Upper lobe of left lung (tissue), 6 donors: ENCODE results near the gene KLB. TPM values are rescaled to one million over a fixed set of nuclear protein-coding genes. Genes with fewer than 3 reads are reported as not detected.
A peak's percentile ranks its signal among the peaks of the same experiment; 100 is the strongest.

ENCODE experiments used
- ATAC-seq, 2 donors: fragments of 200-7000 bp; cut with Tn5 transposase; one replicate each; pipeline ENCODE4 v1.9.1; 2022; ENCODE audit warnings: mild to moderate bottlenecking in 2 of 2, moderate library complexity in 2 of 2; ENCODE audit not compliant: low FRiP score in 2 of 2
- DNase-seq, 2 donors: peaks; one replicate each; pipeline ENCODE4 v3.0.0-alpha.2; 2019 to 2020
- H3K27ac ChIP-seq, 4 donors: fragments of 200-600 bp; sonication (generic); one replicate each; pipeline ENCODE4 v1.5.1; 2016 to 2019
- H3K27me3 ChIP-seq, 4 donors: fragments of 200-600 bp; sonication (generic); one replicate each; pipeline ENCODE4 v1.5.1; 2017 to 2019
- H3K36me3 ChIP-seq, 4 donors: fragments of 200-600 bp; sonication (generic); one replicate each; pipeline ENCODE4 v1.5.1; 2016 to 2019
- H3K4me1 ChIP-seq, 4 donors: fragments of 200-600 bp; sonication (generic); one replicate each; pipeline ENCODE4 v1.5.1; 2018 to 2019
- H3K4me3 ChIP-seq, 4 donors: fragments of 200-600 bp; sonication (generic); one replicate each; pipeline ENCODE4 v1.5.1; 2017 to 2019; ENCODE audit warnings: mild to moderate bottlenecking in 2 of 4, moderate library complexity in 1 of 4
- H3K9me3 ChIP-seq, 4 donors: fragments of 200-600 bp; sonication (generic); one replicate each; pipeline ENCODE4 v1.5.1; 2018 to 2019
- CTCF ChIP-seq, 6 experiments: fragments of 450-650 bp in 4 of 6; fragments of 200-600 bp in 2 of 6; sonication (generic) in 2 of 6; IDR thresholded peaks; one replicate each; pipeline ENCODE4 v1.5.1; 2016 to 2019; ENCODE audit warnings: antibody characterized with exemption in 6 of 6
- EP300 ChIP-seq, 4 donors: sonication (generic); formaldehyde crosslinking; IDR thresholded peaks; one replicate each; pipeline ENCODE4 v1.5.1; 2017; ENCODE audit warnings: antibody characterized with exemption in 4 of 4, control low read depth in 2 of 4
- POLR2A ChIP-seq, 4 donors: fragments of 450-650 bp; IDR thresholded peaks; one replicate each; pipeline ENCODE4 v1.5.1; 2016 to 2017; ENCODE audit warnings: antibody characterized with exemption in 4 of 4, mild to moderate bottlenecking in 2 of 4
- POLR2AphosphoS5 ChIP-seq, 2 donors: sonication (generic); formaldehyde crosslinking; IDR thresholded peaks; one replicate each; pipeline ENCODE4 v1.5.1; 2017; ENCODE audit warnings: antibody characterized with exemption in 2 of 2
- WGBS, 2 donors: methylation state at CpG; one replicate each; pipeline ENCODE4 v1.1.5; 2017 to 2018; 5-methylcytosine and 5-hydroxymethylcytosine counted together
- total RNA-seq, 6 donors: library from RNA; depleted of rRNA in 4 of 6; stranded (reverse); fragments of >200 nt in 4 of 6; gene quantifications; one replicate each; pipeline versions ENCODE4 v1.1.0 to v1.2.1, GENCODE V29; 2016 to 2021
- donor health status: DM: no; HTN: no; CAD: no; lungs with moderate emphysema.
- donor health status: DM: no; HTN: yes; CAD: no; lungs with severe emphysema.

The KLB gene
- total RNA-seq, 6 donors from 2014 or later, result 0.20 to 9.0 (median 0.84) TPM

DNA sequence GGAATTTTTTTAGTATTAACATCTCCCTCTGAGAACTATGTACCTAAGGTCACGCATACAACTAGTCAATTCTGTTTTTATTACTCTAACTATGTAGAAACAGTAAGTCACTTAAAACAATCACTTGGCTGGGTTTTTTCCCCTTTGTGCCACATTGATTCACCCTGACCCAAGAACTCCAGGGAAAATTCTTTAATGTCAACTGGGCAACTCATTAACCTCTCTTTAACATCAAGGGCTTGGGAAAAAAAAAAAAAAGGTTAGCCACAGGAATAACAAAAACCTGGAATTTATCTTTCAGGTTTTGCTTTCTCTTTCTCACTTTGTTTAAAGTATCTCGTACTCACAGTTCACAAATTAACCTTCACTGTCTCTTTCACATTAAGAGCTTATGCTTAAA is 43.9 kb downstream of the KLB start:
- TF ChIP-seq POLR2AphosphoS5 (IDR thresholded peaks at IDR 0.05) (no peak), CTCF (IDR thresholded peaks at IDR 0.05) (no peak), POLR2A (IDR thresholded peaks at IDR 0.05) (no peak), EP300 (IDR thresholded peaks at IDR 0.05) (no peak)
- no peak for DNase-seq
- H3K4me1 ChIP-seq, result peaks cover 9 to 19% (median 15%) of the 10 kb centered on the region in 4 donors
- no peak for ATAC-seq
- H3K9me3 ChIP-seq, result no peaks in the 10 kb centered on the region
- H3K27me3 ChIP-seq, result no peaks in the 10 kb centered on the region
- H3K4me3 ChIP-seq, result no peak overlapping the region
- no peak overlapping the region for H3K27ac ChIP-seq
- H3K36me3 ChIP-seq, result peaks cover 32 to 61% (median 41%) of the 10 kb centered on the region in 4 donors
- WGBS, 2 donors, result 58 to 71% methylated on average over 2 of the region's 2 CpGs

DNA sequence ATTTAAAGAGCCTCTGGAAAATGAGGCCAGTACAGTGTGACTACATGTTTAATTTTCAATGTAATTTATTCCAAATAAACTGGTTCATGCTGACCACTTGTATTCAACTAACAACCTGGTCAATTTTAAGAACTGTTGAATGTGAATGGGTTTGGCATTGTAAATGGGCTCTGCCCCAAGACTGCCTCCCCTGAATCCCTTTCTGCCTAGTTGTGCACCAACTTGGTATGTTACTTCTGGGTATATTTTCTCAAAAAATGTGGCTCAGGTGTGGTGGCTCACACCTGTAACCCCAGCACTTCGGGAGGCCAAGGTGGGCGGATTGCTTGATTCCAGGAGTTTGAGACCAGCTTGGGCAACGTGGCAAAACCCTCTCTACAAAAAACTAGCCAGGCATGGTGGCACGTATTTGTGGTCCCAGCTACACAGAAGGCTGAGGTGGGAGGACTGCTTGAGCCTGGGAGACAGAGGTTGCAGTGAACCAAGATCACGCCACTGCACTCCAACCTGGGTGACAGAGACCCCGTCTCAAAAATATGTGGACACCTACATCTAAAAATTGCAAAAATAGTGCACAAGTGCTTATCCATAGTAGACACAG is 44.8 kb downstream of the KLB start:
- no peak overlapping the region for H3K27ac ChIP-seq

GRCh38 chr4:39452153-39452859 is 45.6 kb downstream of the KLB start:
- Histone ChIP-seq H3K27me3 (no peaks in the 10 kb centered on the region), H3K36me3 (peaks cover 43 to 78% (median 56%) of the 10 kb centered on the region in 4 donors), H3K9me3 (no peaks in the 10 kb centered on the region), H3K4me3 (no peak overlapping the region), H3K4me1 (peaks cover 16 to 27% (median 23%) of the 10 kb centered on the region in 4 donors), H3K27ac (no peak overlapping the region)
- TF ChIP-seq POLR2A (IDR thresholded peaks at IDR 0.05) (no peak), POLR2AphosphoS5 (IDR thresholded peaks at IDR 0.05) (no peak), EP300 (IDR thresholded peaks at IDR 0.05) (no peak), CTCF (IDR thresholded peaks at IDR 0.05) (no peak)
- WGBS, 2 donors, result 88 to 93% methylated on average over 6 of the region's 6 CpGs
- ATAC-seq (no peak), DNase-seq (no peak)

More for the DNA sequence above, 44.8 kb downstream of the KLB start:
- WGBS, 2 donors, result 87 to 90% methylated on average over 6 of the region's 6 CpGs
- H3K36me3 ChIP-seq, result peaks cover 38 to 70% (median 50%) of the 10 kb centered on the region in 4 donors
- H3K4me1 ChIP-seq, result peaks cover 16 to 27% (median 20%) of the 10 kb centered on the region in 4 donors
- DNase-seq (no peak), ATAC-seq (no peak)
- H3K4me3 ChIP-seq, result no peak overlapping the region
- no peaks in the 10 kb centered on the region for H3K27me3 ChIP-seq
- TF ChIP-seq POLR2A (IDR thresholded peaks at IDR 0.05), result peak in 1 of 4 donors; percentile 7
- no peak for TF ChIP-seq POLR2AphosphoS5 (IDR thresholded peaks at IDR 0.05)
- H3K9me3 ChIP-seq, result no peaks in the 10 kb centered on the region

DNA sequence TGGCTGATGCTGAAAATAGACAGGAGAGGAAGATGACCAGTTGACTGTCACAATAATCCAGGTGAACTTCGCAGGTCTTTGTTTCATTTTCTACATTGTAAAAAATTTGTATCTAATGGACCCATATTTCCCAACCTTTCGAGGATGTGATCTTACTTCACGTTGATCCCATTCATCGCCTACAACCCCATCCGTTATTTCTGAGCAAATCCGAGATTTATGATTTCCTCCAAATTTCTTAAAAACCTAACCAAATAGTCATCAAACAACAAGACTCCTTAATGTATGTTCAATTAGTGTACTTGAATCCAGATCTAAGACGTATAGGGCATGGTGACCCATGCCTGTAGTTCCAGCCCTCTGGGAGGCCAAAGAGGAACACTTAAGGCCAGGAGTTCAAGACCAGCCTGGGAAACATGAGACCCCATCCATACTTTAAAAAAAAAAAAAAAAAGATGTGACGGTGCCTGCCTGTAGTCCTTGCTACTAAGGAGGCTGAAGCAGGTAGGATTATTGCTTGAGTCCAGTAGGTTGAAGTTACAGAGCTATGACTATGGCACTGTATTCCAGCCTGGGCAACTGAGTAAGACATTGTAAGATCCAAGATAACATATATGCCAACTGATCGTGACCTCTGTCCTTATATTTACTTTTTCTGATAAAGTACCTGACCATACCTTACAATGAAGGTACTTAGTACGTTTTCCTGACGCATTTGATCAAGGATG is 46.3 kb downstream of the KLB start:
- TF ChIP-seq POLR2AphosphoS5 (IDR thresholded peaks at IDR 0.05) (no peak), EP300 (IDR thresholded peaks at IDR 0.05) (no peak), CTCF (IDR thresholded peaks at IDR 0.05) (no peak), POLR2A (IDR thresholded peaks at IDR 0.05) (no peak)
- no peak for DNase-seq
- H3K4me3 ChIP-seq, result no peak overlapping the region
- WGBS, 2 donors, result 88% methylated on average over 11 of the region's 11 CpGs
- peaks cover 43 to 83% (median 58%) of the 10 kb centered on the region in 4 donors for H3K36me3 ChIP-seq
- ATAC-seq, result no peak
- H3K27me3 ChIP-seq, result no peaks in the 10 kb centered on the region
- no peaks in the 10 kb centered on the region for H3K9me3 ChIP-seq
- peaks cover 19 to 28% (median 25%) of the 10 kb centered on the region in 4 donors for H3K4me1 ChIP-seq
- H3K27ac ChIP-seq, result no peak overlapping the region

GRCh38 chr4:39453738-39454137 is 47.0 kb downstream of the KLB start:
- Histone ChIP-seq H3K36me3 (peaks cover 43 to 78% (median 58%) of the 10 kb centered on the region in 4 donors), H3K27me3 (no peaks in the 10 kb centered on the region), H3K4me3 (no peak overlapping the region), H3K4me1 (peaks cover 19 to 29% (median 25%) of the 10 kb centered on the region in 4 donors), H3K27ac (no peak overlapping the region), H3K9me3 (no peaks in the 10 kb centered on the region)
- TF ChIP-seq CTCF (IDR thresholded peaks at IDR 0.05), result no peak
- TF ChIP-seq POLR2A (IDR thresholded peaks at IDR 0.05), result no peak
- no peak for TF ChIP-seq EP300 (IDR thresholded peaks at IDR 0.05)
- TF ChIP-seq POLR2AphosphoS5 (IDR thresholded peaks at IDR 0.05), result no peak
- DNase-seq, result no peak
- WGBS, 2 donors, result 81 to 84% methylated on average over 2 of the region's 2 CpGs
- no peak for ATAC-seq
